Activated CD4-positive, alpha-beta T cell treated with anti-CD3 and anti-CD28 coated beads for 24 hours (primary cell): ENCODE data around the gene KCNH6.

Source experiments
- DNase-seq, 2 donors: peaks; one replicate each; pipeline ENCODE4 v3.0.0-alpha.2; 2020; ENCODE audit warnings: low read depth in 2 of 2

KCNH6 gene

GRCh38 chr17:63550817-63551639 is 27.9 kb downstream of the KCNH6 start:
- no peak for DNase-seq

- no peak for DNase-seq
These were observed 29.1 kb downstream of the KCNH6 start for GRCh38 chr17:63552211-63552610.

GRCh38 chr17:63555500-63556156 is 32.5 kb downstream of the KCNH6 start:
- no peak for DNase-seq

GRCh38 chr17:63557416-63557815 is 34.3 kb downstream of the KCNH6 start:
- DNase-seq: no peak

- no peak for DNase-seq
These were observed 35.3 kb downstream of the KCNH6 start for GRCh38 chr17:63558441-63558840.

GRCh38 chr17:63561819-63562218 is 38.7 kb downstream of the KCNH6 start:
- DNase-seq: no peak

GRCh38 chr17:63563339-63563738 is 40.2 kb downstream of the KCNH6 start:
- DNase-seq: no peak

GRCh38 chr17:63564562-63564961 is 41.4 kb downstream of the KCNH6 start:
- DNase-seq: no peak

- no peak for DNase-seq
These were observed 44.1 kb downstream of the KCNH6 start for GRCh38 chr17:63567229-63567628.

GRCh38 chr17:63568563-63568962 is 45.4 kb downstream of the KCNH6 start:
- no peak for DNase-seq

- DNase-seq: no peak
These were observed 48.6 kb downstream of the KCNH6 start for GRCh38 chr17:63571632-63572310.

GRCh38 chr17:63573634-63574033 is 50.5 kb downstream of the KCNH6 start:
- DNase-seq: no peak

- no peak for DNase-seq
These were observed 55.0 kb downstream of the KCNH6 start for GRCh38 chr17:63578027-63578768.

- DNase-seq: no peak
These were observed 55.6 kb downstream of the KCNH6 start for GRCh38 chr17:63578769-63579111.

- no peak for DNase-seq
These were observed 56.5 kb downstream of the KCNH6 start for GRCh38 chr17:63579633-63580032.

- DNase-seq: no peak
These were observed 64.6 kb downstream of the KCNH6 start for GRCh38 chr17:63587770-63588169.

- no peak for DNase-seq
These were observed 65.6 kb downstream of the KCNH6 start for GRCh38 chr17:63588797-63589196.

GRCh38 chr17:63589646-63590045 is 66.5 kb downstream of the KCNH6 start:
- DNase-seq: no peak

GRCh38 chr17:63592797-63593196 is 69.6 kb downstream of the KCNH6 start:
- no peak for DNase-seq

GRCh38 chr17:63595132-63595531 is 72.0 kb downstream of the KCNH6 start:
- DNase-seq: no peak
